GM19372 (cell line): Measurements from ENCODE around the gene SCUBE3.

Experiments used
- ATAC-seq: cut with Tn5 transposase; IDR thresholded peaks from one replicate; pipeline ENCODE4 v1.9.1; 2021; ENCODE audit warnings: mild to moderate bottlenecking, low read depth, moderate library complexity; ENCODE audit not compliant: unreplicated experiment

The SCUBE3 gene

DNA sequence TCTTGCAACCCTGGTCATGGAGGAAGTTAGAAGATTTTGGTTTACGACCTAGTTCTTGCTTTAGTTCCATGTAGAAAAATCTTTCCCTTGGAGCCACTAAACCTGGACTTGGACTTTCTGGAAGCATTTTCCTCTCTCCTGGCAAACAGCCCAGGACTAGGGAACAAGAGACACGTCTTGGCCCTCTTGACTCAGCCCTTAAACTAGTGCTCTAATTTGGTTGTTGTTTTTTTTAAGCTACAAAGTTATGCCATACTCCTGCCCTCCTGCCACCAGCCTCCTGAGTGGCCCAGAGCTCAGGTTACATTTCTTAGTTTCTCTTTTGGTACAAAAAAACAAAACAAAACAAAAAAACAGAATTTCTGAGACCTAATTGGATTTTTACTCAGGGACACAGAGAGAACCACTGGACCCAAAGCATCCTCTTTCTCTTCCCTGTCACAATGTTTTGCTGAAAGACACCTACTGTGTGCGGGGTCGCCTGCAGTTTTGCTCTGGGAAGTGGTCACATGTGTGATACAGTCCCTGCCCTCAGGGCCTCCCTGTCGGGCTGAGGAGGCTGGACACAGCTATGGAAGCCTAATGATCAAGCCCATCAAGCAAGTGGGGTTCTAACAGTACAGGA is 32.3 kb upstream of the SCUBE3 start:
- no peak for ATAC-seq

DNA sequence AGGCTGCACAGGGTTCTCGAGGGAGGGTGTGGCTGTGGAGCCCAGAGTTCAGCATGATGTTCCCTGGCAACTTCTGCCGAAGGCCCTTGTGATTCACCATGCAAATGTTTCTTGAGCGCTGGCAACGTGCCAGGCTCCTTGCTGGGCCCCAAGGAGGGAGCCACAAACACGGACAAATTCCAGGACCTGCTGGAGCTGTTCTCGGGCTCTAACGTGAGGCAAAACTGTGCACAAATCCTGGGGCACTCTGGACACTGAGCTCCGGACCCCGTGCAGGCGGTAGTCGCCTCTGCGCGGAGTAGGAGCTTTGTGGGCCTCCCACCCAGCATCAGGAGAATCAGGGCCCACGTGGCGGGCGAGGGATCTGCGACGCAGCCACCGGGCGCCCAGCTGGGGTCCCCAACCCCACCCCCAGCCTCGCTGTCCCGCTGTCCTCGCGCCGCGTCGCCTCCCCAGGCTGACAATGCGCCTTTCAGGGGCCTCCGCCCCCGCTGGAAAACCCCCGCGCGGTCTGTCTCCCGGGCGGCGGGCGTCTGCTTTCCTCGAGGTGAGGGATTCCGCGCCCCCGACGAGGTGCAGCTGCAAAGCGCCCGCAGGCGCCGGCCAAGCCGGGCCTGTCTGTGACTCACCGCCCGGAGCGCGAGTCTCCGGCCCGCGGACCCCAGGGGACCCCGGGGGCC is 31.7 kb upstream of the SCUBE3 start:
- ATAC-seq = no peak

- ATAC-seq = no peak
Observed at GRCh38 chr6:35183281-35183680, 30.5 kb upstream of the SCUBE3 start.

DNA sequence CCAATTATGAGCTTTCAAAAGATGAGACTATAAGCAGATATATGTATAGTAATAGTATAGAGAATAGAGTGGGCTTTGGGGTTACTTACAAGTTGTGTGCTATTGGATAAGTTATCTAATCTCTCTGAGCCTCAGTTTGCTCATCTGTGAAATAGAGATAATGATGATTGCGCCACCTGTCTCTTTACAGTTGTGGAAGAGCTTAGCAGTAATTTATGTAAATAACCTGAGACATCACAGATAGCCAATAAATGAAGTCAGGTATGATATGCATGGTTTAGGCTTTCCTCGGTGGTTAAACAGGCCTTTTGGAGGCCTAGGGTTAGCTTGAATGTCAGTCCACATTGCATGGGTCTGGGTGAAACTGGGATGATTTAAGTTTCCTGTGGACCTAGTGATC is 29.8 kb upstream of the SCUBE3 start:
- no peak for ATAC-seq

GRCh38 chr6:35184580-35185301 is 29.0 kb upstream of the SCUBE3 start:
- no peak for ATAC-seq

DNA sequence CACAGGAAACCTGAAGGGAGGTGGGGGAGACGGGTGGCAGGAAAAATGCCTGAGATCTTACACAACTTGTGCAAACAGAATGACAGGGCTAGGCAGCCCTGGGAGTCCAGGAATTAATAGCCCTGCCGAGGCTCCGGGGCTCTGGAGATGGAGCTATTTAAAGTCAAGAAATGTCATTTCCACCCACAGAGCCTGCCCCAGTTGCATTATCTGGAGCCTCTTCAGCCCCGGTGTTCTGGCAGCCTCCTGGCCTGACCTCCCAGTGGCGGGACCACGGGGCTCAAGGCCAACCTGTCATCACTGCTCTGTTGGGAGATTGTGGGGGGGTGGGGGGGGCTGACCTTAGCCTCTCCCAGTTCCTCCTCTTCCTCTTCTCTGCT is 28.5 kb upstream of the SCUBE3 start:
- no peak for ATAC-seq

- no peak for ATAC-seq
Observed at GRCh38 chr6:35185971-35186370, 27.8 kb upstream of the SCUBE3 start.

DNA sequence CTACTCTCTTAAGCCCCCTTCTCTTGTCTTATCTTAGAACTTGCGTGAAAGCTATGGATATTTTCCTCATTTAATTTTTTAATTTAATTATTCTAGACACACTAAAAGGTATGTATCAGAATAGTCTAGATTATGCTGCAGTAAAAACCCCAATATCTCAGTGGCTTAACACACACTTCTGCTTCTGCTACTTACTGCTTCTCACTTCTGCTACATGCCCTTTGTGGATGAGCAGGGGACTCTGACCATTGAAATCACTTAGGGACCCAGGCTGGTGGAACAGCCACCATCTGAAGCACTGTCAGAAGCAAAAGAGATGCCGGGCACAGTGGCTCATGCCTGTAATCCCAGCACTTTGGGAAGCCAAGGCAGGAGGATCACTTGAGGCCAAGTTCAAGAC is 27.2 kb upstream of the SCUBE3 start:
- no peak for ATAC-seq

- ATAC-seq = no peak
Observed at GRCh38 chr6:35188886-35189285, 24.9 kb upstream of the SCUBE3 start.

DNA sequence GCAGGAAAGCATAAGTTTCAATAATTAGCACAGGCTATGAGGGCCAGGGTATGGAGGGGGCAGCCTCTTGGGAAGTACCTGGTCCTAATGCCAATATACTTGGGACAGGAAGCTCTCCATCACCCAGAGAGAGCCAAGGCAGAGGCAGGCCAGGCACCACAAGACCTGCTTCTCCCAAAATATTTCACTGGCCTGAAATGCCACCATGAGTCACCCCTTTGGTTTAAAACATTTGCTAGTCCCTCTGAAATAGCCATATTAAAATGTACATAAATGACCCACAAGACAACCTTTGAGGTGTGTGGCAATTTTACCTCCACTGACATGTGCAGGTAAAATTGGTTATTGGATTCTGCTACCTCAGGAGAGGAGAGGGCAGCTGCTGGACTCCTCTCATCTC is 23.4 kb upstream of the SCUBE3 start:
- no peak for ATAC-seq

DNA sequence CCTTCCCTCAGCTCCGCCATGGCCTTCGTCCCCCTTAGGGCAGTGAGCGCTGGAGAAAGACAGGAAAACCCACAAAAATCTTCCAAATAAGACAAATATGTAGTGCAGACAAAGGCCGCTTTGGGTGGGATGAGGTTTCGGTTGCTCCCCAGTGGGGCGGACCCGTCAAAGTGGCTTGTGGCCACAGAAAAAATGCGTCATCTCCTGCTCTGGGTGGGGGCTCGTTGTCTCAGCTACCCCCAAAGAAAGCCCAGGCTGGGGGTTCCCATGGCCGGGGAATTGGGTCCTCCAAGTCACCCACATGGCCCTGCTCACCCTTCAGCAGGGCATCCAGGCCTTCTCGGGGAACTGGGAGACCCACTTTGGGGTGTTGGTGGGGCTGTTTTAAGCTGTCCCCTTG is 21.9 kb upstream of the SCUBE3 start:
- no peak for ATAC-seq

- no peak for ATAC-seq
Observed at GRCh38 chr6:35192301-35192860, 21.4 kb upstream of the SCUBE3 start.

DNA sequence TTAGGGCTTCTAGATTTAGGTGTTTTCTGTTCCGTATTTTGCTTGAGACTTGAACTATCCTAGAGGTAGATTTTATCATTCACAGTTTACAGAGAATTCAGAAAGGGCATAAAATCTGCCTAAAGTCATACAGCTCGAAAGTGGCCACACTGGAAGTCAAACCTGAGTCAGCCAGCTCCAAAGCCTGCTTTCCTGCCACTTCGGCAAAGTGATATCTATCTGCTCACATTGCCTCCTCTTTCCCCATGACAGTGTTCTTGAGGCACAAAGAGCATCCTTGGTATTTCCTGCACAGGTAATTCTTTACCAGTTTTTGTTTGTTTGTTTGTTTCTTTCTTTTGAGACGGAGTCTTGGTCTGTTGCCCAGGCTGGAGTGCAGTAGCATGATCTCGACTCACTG is 19.4 kb upstream of the SCUBE3 start:
- ATAC-seq = no peak

DNA sequence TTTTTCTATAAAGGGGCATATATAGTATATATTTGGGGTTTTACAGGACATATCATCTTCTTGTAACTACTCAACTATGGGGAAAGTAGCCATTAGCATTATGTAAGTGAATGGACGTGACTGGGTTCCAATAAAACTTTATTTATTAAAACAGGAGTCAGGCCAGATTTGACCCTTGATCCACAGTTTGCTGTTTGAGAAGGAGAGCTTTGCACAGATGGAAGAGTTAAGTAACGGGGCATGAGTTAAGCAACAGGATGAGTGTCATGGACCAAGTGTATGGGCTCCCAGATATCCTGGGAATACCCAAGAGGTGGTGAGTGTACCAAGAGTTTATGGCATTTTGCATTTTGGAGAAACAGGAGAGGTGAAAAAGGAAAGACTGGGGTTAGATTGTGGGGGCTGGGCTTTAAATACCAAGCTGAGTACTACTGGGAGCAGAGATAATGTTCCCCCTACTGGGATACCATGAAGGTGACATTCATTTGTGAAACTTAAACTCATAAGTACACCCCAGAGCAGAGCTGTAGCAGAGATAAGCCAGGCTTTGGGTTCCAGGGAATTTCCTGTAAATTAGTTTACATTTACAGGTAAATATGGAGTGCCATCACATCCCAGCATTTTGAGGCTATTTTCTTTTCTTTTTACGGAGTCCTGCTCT is 18.5 kb upstream of the SCUBE3 start:
- no peak for ATAC-seq

- no peak for ATAC-seq
Observed at GRCh38 chr6:35197196-35197595, 16.6 kb upstream of the SCUBE3 start.

DNA sequence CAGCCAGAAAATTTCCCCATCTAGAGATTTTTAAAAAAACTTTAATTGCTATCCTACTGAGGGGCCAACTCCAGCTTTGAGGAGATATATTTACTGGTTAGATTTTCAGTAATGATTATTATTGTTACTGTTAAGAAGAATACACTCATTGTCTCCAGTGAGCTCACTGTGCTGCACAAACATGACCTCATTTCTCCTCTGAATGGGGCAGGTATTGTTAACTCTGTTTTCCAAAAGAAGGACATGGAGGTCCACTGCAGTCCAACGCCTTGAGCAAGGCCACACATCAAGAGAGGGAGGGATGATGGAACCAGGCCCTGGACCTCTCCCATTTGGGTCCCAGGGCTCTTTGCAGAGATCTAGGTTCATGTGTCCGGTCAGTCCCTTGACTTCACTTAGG is 13.9 kb upstream of the SCUBE3 start:
- no peak for ATAC-seq

GRCh38 chr6:35202066-35202546 is 11.7 kb upstream of the SCUBE3 start:
- no peak for ATAC-seq

DNA sequence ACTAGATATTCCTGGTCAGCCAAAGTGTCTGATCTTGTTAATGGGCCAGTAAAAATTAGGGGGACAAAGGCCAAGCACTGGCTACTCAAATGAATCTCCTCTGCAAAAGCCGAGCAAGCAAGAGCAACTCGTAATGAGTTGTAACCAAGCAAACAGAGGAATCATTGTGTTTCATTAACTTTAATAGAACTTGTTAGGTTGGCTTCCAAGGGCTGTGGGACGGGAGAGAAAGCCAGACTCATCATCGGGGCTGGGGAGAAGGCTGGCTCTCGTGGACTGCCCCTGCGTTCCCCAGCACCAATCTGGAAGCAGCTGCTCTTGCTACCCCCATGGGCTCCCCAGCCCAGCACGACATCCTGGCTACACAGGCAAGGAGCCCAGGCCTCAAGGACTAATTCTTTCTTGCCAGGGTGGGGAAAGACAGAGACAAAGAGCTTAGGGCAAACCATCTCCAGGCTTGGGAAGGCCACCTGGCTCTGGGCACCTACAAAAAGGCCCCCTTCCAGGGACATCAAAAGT is 10.5 kb upstream of the SCUBE3 start:
- no peak for ATAC-seq

DNA sequence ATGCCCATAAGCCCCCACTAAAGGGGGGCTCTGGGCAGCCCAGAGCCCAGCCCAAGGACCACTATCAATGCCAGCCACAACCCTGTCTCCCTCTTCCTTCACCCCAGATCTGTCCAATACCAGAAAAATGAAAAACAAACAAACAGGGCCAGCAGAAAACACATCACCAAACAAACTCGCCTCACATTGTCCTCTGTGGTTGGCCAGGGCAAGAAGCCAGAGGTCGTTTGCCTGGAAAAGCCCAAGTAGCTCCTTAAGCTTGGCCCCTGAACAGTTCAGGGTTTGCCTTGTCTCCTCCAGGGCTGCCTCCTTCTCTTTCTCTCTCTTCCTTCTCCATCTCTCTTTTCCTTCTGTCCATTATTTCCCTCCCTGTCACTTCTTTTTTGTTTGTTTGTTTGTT is 10.1 kb upstream of the SCUBE3 start:
- no peak for ATAC-seq

GRCh38 chr6:35206346-35206745 is 7.4 kb upstream of the SCUBE3 start:
- ATAC-seq = no peak

- ATAC-seq = no peak
Observed at GRCh38 chr6:35208419-35208818, 5.3 kb upstream of the SCUBE3 start.
